Smooth muscle cell (in vitro differentiated cells): ENCODE results near the gene LRRC23. TPM values are rescaled to one million over a fixed set of nuclear protein-coding genes. Genes with fewer than 3 reads are reported as not detected.

Source experiments
- DNase-seq: peaks from one replicate; lab custom pipeline; 2025; ENCODE audit not compliant: unreplicated experiment; lab: John Stamatoyannopoulos, UW
- H2AFZ ChIP-seq: fragments of 200-600 bp; sonication (generic); 2 replicates; pipeline ENCODE4 v1.6.0; 2016; ENCODE audit warnings: antibody characterized with exemption, low read depth, mild to moderate bottlenecking
- H3F3A ChIP-seq: fragments of 200-600 bp; sonication (generic); 2 replicates; pipeline ENCODE4 v1.6.0; 2017; ENCODE audit warnings: antibody characterized with exemption, low read depth
- H3K27ac ChIP-seq: fragments of 200-600 bp; sonication (generic); 2 replicates; pipeline ENCODE4 v1.5.1; 2016; ENCODE audit warnings: low read depth, mild to moderate bottlenecking
- H3K27me3 ChIP-seq: fragments of 200-600 bp; sonication (generic); 2 replicates; pipeline ENCODE4 v1.6.1; 2016; ENCODE audit warnings: low read depth, mild to moderate bottlenecking
- H3K36me3 ChIP-seq: fragments of 200-600 bp; sonication (generic); 2 replicates; pipeline ENCODE4 v1.5.1; 2016; ENCODE audit warnings: low read depth
- H3K4me1 ChIP-seq: fragments of 200-600 bp; sonication (generic); 2 replicates; pipeline ENCODE4 v1.5.1; 2016; ENCODE audit warnings: low read depth
- H3K4me2 ChIP-seq: fragments of 200-600 bp; sonication (generic); 2 replicates; pipeline ENCODE4 v1.6.0; 2016; ENCODE audit warnings: mild to moderate bottlenecking
- H3K4me3 ChIP-seq: fragments of 200-600 bp; sonication (generic); 2 replicates; pipeline ENCODE4 v1.5.1; 2016; ENCODE audit warnings: mild to moderate bottlenecking
- H3K79me2 ChIP-seq: fragments of 200-600 bp; sonication (generic); 2 replicates; pipeline ENCODE4 v1.6.0; 2016; ENCODE audit warnings: low read depth, mild to moderate bottlenecking
- H3K9ac ChIP-seq: fragments of 200-600 bp; sonication (generic); 2 replicates; pipeline ENCODE4 v1.6.0; 2016; ENCODE audit warnings: low read depth
- H3K9me3 ChIP-seq: fragments of 200-600 bp; sonication (generic); replicated peaks from 2 replicates; pipeline ENCODE4 v1.5.1; 2016; ENCODE audit warnings: low read depth
- H4K20me1 ChIP-seq: fragments of 200-600 bp; sonication (generic); 2 replicates; pipeline ENCODE4 v1.6.0; 2016; ENCODE audit warnings: low read depth
- WGBS: methylation state at CpG from one replicate; pipeline ENCODE4 v1.1.7; 2016; ENCODE audit warnings: low lambda C conversion rate; 5-methylcytosine and 5-hydroxymethylcytosine counted together
- polyA plus RNA-seq: library from polyadenylated mRNA; unstranded; fragments of >200 nt; fragmentation: Nextera tagmentation; extraction: Ambion mirVana; gene quantifications from 2 replicates; pipeline ENCODE4 v1.2.1, GENCODE V29; 2016
- total RNA-seq: library from RNA; depleted of rRNA; stranded (reverse); fragments of >200 nt; gene quantifications from 2 replicates; pipeline ENCODE4 v1.2.3, GENCODE V29; 2014
- TF ChIP-seq, protein P1 (sequence below): fragments of 200-600 bp; sonication (generic); IDR thresholded peaks from 2 replicates; pipeline ENCODE4 v1.5.1; 2017; ENCODE audit warnings: borderline replicate concordance, mild to moderate bottlenecking, antibody characterized with exemption; ENCODE audit not compliant: insufficient read depth, poor library complexity, severe bottlenecking

The LRRC23 gene
- total and polyA plus RNA-seq, 2 experiments from 2014 or later: 14.2 to 19.5 TPM

DNA sequence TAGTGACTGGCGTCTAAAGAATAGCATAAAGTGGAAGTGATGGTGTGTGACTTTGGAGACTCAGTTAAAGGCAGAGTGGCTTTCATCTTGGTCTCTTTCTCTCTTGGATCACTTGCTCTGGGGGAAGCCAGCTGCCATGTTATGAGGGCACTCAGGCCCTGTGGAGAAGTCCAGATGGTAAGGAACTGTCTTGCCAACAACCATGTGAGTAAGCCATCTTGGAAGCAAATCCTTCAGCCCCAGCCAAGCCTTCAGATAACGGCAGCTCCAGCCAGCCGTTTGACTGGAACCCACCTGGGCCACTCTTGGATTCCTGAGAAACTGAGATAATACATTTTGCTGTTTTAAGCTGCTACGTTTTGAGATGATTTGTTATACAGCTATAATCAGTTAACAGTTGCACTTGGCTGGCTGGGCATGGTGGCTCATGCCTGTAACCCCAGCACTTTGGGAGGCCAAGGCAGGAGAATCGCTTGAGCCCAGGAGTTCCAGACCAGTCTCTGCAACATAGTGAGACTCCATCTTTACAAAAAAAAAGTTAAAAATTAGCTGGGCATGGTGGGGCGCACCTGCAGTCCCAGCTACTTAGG, 7.7 kb upstream of the LRRC23 start:
- no peak overlapping the region for H3K27ac ChIP-seq
- H3K9me3 ChIP-seq: no peaks in the 10 kb centered on the region
- TF ChIP-seq, protein P1, sequence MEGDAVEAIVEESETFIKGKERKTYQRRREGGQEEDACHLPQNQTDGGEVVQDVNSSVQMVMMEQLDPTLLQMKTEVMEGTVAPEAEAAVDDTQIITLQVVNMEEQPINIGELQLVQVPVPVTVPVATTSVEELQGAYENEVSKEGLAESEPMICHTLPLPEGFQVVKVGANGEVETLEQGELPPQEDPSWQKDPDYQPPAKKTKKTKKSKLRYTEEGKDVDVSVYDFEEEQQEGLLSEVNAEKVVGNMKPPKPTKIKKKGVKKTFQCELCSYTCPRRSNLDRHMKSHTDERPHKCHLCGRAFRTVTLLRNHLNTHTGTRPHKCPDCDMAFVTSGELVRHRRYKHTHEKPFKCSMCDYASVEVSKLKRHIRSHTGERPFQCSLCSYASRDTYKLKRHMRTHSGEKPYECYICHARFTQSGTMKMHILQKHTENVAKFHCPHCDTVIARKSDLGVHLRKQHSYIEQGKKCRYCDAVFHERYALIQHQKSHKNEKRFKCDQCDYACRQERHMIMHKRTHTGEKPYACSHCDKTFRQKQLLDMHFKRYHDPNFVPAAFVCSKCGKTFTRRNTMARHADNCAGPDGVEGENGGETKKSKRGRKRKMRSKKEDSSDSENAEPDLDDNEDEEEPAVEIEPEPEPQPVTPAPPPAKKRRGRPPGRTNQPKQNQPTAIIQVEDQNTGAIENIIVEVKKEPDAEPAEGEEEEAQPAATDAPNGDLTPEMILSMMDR: no peak
- no peak overlapping the region for H3K4me2 ChIP-seq
- H3K27me3 ChIP-seq: no peaks in the 10 kb centered on the region
- no peak overlapping the region for H2AFZ ChIP-seq
- H3K79me2 ChIP-seq: no peaks in the 10 kb centered on the region
- H4K20me1 ChIP-seq: no peaks in the 10 kb centered on the region
- H3F3A ChIP-seq: no peaks in the 10 kb centered on the region
- H3K9ac ChIP-seq: no peak overlapping the region
- no peak for DNase-seq
- H3K4me3 ChIP-seq: no peak overlapping the region
- WGBS: 93% methylated on average over 6 of the region's 6 CpGs
- no peaks in the 10 kb centered on the region for H3K4me1 ChIP-seq
- H3K36me3 ChIP-seq: no peaks in the 10 kb centered on the region

DNA sequence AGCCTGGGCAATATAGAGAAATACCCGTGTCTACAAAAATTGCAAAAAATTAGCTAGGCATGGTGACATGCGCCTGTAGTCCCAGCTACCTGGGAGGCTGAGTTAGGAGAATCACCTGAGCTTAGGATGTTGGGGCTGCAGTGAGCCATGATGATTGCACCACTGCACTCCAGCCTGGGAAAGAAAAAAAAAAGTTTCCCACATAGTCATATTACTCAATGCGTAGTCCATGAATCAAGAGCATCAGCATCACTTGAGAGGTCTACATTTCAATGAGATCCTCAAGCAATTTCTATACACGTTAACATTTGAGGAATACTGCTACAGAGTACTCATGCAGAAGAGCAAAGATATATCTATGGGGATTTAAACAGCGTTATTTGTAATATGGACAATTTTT, 5.2 kb upstream of the LRRC23 start:
- Histone ChIP-seq H3K4me1 (peaks cover 4% of the 10 kb centered on the region), H3K79me2 (no peaks in the 10 kb centered on the region), H3K4me2 (no peak overlapping the region), H3K27me3 (no peaks in the 10 kb centered on the region), H3K9me3 (no peaks in the 10 kb centered on the region), H4K20me1 (no peaks in the 10 kb centered on the region), H3F3A (no peaks in the 10 kb centered on the region), H3K4me3 (no peak overlapping the region), H2AFZ (no peak overlapping the region), H3K9ac (no peak overlapping the region), H3K36me3 (no peaks in the 10 kb centered on the region), H3K27ac (no peak overlapping the region)
- 93% methylated on average over 5 of the region's 5 CpGs for WGBS
- DNase-seq: no peak
- TF ChIP-seq, protein P1: no peak

DNA sequence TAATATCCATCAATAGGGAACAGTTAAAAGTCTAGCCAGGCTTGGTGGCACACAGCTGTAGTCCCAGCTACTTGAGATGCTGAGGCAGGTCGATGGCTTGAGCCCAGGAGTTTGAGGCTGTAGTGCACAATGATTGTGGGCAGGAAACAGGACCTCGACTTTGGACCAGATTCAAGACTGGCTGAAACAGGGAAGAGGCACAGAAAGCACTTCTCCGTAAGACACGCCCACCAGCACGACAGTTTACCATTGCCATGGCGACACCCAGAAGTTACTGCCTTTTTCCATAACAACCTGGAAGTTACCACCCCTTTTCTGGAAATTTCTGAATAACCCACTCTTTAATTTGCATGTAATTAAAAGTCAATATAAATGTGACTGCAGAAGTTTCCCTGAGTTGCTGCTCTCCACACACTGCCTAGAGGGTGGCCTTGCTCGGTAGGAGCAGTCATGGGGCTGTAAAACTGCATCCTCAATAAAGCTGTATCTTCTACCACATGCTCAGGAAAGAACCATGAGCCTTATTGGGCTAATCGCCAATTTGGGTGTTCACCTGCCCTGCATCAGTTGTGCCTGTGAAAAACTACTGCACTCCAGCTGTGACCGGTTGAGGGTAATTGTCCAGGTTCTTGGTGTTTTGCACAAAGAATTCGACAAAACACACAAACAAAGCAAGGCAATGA, 4.6 kb upstream of the LRRC23 start:
- no peaks in the 10 kb centered on the region for H3K27me3 ChIP-seq
- TF ChIP-seq, protein P1: no peak
- no peak overlapping the region for H3K4me3 ChIP-seq
- DNase-seq: no peak
- H3K9me3 ChIP-seq: no peaks in the 10 kb centered on the region
- no peaks in the 10 kb centered on the region for H3K79me2 ChIP-seq
- peaks cover 5% of the 10 kb centered on the region for H3K4me1 ChIP-seq
- no peaks in the 10 kb centered on the region for H4K20me1 ChIP-seq
- WGBS: 87% methylated on average over 10 of the region's 10 CpGs
- no peak overlapping the region for H3K27ac ChIP-seq
- no peak overlapping the region for H3K9ac ChIP-seq
- no peaks in the 10 kb centered on the region for H3F3A ChIP-seq
- H3K4me2 ChIP-seq: no peak overlapping the region
- no peaks in the 10 kb centered on the region for H3K36me3 ChIP-seq
- H2AFZ ChIP-seq: no peak overlapping the region

DNA sequence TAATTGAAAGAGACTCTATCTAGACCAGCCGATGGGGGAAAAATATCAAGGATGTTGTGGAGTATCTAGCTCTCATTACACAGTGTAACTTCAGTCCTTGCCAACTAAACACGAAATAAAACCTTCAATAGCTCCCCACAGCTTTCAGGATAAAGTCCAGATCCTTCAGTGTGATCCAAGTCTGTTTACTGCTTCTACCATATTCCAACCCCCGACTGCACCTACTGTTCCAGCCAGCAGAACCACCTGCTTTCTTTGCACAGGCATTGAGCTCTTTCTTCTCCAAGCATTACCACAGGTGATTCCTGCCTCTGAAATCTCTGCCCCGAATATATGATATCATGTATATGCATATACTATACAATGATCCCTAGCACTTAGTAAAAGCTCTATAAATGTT, 2.2 kb upstream of the LRRC23 start:
- Histone ChIP-seq H3F3A (no peaks in the 10 kb centered on the region), H3K4me1 (peaks cover 10% of the 10 kb centered on the region), H3K79me2 (no peaks in the 10 kb centered on the region), H4K20me1 (no peaks in the 10 kb centered on the region), H3K27me3 (no peaks in the 10 kb centered on the region), H2AFZ (no peak overlapping the region), H3K27ac (no peak overlapping the region), H3K9ac (no peak overlapping the region), H3K9me3 (no peaks in the 10 kb centered on the region), H3K4me2 (no peak overlapping the region), H3K36me3 (no peaks in the 10 kb centered on the region), H3K4me3 (no peak overlapping the region)
- TF ChIP-seq, protein P1: no peak
- WGBS: 94% methylated on average over 4 of the region's 4 CpGs
- DNase-seq: no peak
